GM10248 (cell line): Measurements from ENCODE around the gene HCRTR1.

Source experiments
- CTCF ChIA-PET: fragments of 300-600 bp; sonication (Branson Sonifier 250); formaldehyde crosslinking; extraction: SDS; loops from one replicate; lab custom pipeline; 2021; ENCODE audit warnings: antibody characterized with exemption; lab: Yijun Ruan, JAX
- POLR2A ChIA-PET: fragments of 350-650 bp; sonication (Branson Sonifier 250); formaldehyde crosslinking; extraction: SDS; loops from one replicate; lab custom pipeline; 2020; ENCODE audit warnings: antibody characterized with exemption; lab: Yijun Ruan, JAX
- DNase-seq: peaks from one replicate; pipeline ENCODE4 v3.0.0; 2012; ENCODE audit errors: extremely low spot score
- TF ChIP-seq, protein P1 (sequence below): IDR thresholded peaks from 2 replicates; pipeline ENCODE4 v1.5.1; 2012; ENCODE audit warnings: mild to moderate bottlenecking, low read depth; ENCODE audit errors: extremely low read depth, missing control alignments, control extremely low read depth

Gene HCRTR1

DNA sequence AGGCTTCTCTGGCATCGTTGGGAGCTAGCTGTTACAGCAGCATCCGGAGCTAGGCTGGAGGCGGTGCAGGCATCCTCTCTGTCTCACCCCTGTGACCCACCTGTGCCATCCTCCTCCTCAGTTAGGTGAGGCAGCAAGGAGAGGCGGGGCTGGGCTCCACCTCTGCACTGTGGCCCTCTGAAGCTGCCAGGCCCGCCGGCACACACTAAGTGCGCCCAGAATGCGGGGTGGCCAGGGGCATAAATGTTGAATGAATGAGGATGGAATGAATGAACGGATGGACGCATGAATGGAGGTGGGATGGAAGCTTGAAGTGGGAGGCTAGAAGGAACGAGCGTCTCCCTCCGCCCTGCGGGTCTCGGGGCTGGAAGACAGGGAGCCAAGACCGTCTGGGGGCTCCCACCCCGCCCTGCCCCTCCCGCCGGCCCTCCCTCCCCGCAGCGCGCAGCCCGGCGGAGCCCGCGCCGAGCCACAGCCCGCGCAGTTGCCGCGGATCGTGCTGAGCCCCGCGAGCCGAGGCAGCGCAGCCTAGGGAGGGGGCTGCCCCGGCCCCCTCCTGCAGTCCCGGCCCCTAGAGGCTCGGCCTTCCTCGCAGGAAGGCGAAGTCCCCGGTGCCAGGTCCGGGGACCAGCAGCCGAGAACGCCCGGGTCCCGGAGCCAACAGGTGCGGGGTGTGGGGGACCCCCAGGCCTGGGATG, at the start of gene HCRTR1:
HCRTR1 (plus strand) TSS at position 472 of the 698 bp plus-strand sequence. CDS start 1,504 bp downstream, outside the sequence.
- CTCF ChIA-PET: interaction anchor here (1.1 to 4.2 kb wide), 18 partner anchors 10 to 79 kb away, joined by 3 to 52 read pairs (median 7); partner anchors contain the start of gene PEF1
- TF ChIP-seq, protein P1, sequence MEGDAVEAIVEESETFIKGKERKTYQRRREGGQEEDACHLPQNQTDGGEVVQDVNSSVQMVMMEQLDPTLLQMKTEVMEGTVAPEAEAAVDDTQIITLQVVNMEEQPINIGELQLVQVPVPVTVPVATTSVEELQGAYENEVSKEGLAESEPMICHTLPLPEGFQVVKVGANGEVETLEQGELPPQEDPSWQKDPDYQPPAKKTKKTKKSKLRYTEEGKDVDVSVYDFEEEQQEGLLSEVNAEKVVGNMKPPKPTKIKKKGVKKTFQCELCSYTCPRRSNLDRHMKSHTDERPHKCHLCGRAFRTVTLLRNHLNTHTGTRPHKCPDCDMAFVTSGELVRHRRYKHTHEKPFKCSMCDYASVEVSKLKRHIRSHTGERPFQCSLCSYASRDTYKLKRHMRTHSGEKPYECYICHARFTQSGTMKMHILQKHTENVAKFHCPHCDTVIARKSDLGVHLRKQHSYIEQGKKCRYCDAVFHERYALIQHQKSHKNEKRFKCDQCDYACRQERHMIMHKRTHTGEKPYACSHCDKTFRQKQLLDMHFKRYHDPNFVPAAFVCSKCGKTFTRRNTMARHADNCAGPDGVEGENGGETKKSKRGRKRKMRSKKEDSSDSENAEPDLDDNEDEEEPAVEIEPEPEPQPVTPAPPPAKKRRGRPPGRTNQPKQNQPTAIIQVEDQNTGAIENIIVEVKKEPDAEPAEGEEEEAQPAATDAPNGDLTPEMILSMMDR: no peak
- DNase-seq: no peak
- POLR2A ChIA-PET: no interaction called here

DNA sequence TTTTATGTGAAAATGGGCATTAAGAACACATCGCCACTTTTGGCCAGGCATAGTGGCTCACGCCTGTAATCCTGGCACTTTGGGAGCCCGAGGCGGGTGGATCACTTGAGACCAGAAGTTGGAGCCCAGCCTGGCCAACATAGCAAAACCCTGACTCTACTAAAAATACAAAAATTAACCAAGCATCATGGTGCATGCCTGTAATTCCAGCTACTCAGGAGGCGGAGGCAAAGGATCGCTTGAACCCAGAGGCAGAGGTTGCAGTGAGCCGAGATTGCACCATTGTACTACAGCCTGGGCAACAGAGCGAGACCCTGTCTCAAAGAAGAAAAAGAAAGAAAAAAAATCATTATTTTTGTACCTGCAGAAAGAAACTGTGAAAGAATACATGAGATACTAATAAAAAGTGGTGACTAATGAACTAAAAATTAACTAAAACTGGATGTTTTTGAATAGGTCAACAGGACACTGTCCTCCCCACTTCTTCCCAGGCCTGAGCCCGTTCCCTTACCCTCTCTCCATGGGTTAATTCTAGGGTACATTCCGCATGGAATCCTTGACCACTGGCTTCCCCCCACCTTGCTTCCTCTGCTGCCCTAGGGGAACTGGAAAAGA, 49.4 kb upstream of the HCRTR1 start:
- POLR2A ChIA-PET: no interaction called here
- DNase-seq: peak; percentile 2
- TF ChIP-seq, protein P1: no peak
- CTCF ChIA-PET: interaction anchor here (1.2 to 3.5 kb wide), 5 partner anchors 11 to 221 kb away, joined by 3 to 11 read pairs (median 6); no protein-coding TSS in a partner anchor

DNA sequence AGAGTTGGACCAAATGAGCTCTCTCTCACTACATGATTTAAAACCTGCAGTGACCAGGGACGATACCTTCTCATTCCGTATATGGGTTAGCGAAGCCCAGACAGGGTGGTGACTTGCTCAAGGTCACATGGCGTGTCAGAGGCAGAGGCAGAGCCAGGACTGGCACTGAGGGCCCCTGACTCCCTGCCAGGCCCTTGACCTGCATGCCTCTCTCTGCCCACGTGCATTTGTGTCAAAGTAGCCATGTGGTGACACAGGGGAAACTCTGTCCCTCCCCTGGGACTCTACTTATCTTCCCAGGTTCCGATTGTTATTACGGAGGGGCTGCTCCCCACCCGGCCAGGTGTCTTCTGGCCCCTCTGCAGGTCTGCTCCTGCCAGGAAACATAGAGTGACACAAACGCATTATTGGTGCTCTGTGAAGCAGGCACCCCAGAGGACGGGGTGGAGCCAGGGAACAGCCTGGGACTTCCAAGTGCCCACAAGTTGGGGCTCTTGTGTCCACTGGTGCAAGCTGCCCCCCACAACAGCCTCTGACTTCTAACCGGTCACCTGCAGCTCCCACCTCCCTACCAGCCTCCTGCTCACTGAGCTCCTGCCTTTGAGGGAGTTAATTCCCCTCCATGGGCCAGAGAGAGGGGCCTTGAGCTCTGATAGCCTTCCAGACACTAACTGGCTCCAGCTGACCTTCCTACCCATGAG, 48.4 kb upstream of the HCRTR1 start:
- CTCF ChIA-PET: interaction anchor here (1.2 to 3.5 kb wide), 7 partner anchors 10 to 49 kb away, joined by 3 to 11 read pairs (median 6); no protein-coding TSS in a partner anchor
- DNase-seq: peak; percentile 6
- TF ChIP-seq, protein P1: no peak
- POLR2A ChIA-PET: no interaction called here

DNA sequence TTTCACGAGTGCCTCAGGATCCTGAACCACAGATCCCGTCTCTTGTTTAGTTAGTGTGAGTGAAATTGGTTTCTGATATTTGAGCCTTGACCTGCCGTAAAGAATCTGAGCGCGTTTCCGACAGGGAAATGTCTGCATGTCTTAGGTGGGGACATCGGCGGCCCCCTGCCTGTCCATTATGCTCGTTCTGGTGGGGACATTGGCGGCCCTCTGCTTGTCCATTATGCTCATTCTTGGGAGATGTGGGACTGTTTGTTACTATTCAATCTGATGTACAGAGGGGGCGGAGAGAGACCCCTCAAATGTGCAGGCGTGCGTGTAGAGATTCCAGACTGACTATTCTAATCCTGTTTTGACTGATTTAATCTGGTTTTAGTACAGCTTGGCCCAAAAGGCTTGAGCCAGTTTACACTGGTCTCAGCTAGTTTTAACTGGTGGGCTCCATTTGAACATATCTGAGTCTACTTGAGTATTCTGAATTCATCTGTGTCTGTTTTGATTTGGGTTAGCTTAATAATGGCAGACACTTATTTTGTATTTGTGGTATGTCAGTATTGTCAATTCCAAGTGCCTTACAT, 47.8 kb upstream of the HCRTR1 start:
- DNase-seq: peak; percentile 1
- POLR2A ChIA-PET: no interaction called here
- TF ChIP-seq, protein P1: no peak
- CTCF ChIA-PET: interaction anchor here (1.2 to 3.5 kb wide), 8 partner anchors 9 to 57 kb away, joined by 3 to 11 read pairs (median 4); no protein-coding TSS in a partner anchor

DNA sequence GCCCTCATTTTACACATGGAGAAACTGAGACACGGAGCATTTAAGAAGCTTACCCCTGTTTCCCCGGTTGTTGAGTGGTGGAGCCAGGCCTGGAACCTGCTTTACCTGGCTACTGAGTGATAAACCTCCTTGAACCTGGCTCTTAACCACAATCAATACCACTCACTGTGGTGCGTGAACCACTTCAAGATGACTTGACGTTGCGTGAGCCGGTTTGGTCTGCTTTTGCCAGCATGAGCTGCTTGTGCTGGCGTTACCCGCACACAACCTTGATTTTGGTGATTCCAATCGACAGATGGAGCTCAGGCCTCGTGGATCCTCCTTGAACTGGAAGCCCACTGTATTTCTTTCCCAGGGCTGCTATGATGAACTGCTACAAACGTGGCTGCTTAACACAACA, 47.3 kb upstream of the HCRTR1 start:
- ChIA-PET CTCF (interaction anchor here (0.8 to 3.5 kb wide), 7 partner anchors 8 to 176 kb away, joined by 3 to 11 read pairs (median 4); no protein-coding TSS in a partner anchor), POLR2A (no interaction called here)
- TF ChIP-seq, protein P1: no peak
- DNase-seq: peak; percentile 1

DNA sequence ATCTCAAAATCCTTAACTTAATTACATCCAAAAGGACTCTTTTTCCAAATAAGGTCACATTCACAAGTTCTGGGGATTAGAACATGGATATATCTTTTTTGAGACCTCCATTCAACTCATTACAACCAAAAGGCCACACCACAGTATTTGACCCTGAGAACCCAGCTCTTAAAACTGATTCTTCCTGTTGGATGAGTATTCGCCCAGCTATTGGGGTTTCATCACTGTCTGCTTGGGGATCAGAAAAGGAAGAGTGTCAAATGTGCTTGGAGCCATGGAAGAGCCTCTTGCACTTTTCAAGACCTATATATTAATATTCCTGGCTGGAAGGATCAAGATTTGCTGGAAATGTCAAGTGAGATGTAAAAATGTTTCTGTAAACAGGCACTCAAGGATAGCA, 46.6 kb upstream of the HCRTR1 start:
- ChIA-PET CTCF (interaction anchor here (0.7 to 3.5 kb wide), 7 partner anchors 9 to 176 kb away, joined by 3 to 11 read pairs (median 4); no protein-coding TSS in a partner anchor), POLR2A (no interaction called here)

More for the DNA sequence above, 46.6 kb upstream of the HCRTR1 start:
- TF ChIP-seq, protein P1: no peak
- DNase-seq: no peak
